ENCODE results near the gene EPHA8.

- TF ChIP-seq, protein P1, sequence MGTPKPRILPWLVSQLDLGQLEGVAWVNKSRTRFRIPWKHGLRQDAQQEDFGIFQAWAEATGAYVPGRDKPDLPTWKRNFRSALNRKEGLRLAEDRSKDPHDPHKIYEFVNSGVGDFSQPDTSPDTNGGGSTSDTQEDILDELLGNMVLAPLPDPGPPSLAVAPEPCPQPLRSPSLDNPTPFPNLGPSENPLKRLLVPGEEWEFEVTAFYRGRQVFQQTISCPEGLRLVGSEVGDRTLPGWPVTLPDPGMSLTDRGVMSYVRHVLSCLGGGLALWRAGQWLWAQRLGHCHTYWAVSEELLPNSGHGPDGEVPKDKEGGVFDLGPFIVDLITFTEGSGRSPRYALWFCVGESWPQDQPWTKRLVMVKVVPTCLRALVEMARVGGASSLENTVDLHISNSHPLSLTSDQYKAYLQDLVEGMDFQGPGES (IDR thresholded peaks at IDR 0.05; ENCODE audit: low read depth, low read length): no peak
- no peak for TF ChIP-seq MXI1 (IDR thresholded peaks at IDR 0.05; ENCODE audit: low read depth, low read length)
- no peak for TF ChIP-seq GABPA (IDR thresholded peaks at IDR 0.05; ENCODE audit: low read depth)
- TF ChIP-seq REST (IDR thresholded peaks at IDR 0.05; ENCODE audit: low read depth, low read length): no peak
- TF ChIP-seq RXRA (IDR thresholded peaks at IDR 0.05; ENCODE audit: borderline replicate concordance, low read depth): no peak
- TF ChIP-seq, protein P2, sequence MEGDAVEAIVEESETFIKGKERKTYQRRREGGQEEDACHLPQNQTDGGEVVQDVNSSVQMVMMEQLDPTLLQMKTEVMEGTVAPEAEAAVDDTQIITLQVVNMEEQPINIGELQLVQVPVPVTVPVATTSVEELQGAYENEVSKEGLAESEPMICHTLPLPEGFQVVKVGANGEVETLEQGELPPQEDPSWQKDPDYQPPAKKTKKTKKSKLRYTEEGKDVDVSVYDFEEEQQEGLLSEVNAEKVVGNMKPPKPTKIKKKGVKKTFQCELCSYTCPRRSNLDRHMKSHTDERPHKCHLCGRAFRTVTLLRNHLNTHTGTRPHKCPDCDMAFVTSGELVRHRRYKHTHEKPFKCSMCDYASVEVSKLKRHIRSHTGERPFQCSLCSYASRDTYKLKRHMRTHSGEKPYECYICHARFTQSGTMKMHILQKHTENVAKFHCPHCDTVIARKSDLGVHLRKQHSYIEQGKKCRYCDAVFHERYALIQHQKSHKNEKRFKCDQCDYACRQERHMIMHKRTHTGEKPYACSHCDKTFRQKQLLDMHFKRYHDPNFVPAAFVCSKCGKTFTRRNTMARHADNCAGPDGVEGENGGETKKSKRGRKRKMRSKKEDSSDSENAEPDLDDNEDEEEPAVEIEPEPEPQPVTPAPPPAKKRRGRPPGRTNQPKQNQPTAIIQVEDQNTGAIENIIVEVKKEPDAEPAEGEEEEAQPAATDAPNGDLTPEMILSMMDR (IDR thresholded peaks at IDR 0.05): no peak
- TF ChIP-seq TAF1 (IDR thresholded peaks at IDR 0.05; ENCODE audit: borderline replicate concordance, low read depth, low read length): no peak
- TF ChIP-seq RFX5 (IDR thresholded peaks at IDR 0.05; ENCODE audit: low read length): no peak
- TF ChIP-seq TEAD4 (IDR thresholded peaks at IDR 0.05; ENCODE audit: borderline replicate concordance, insufficient read depth): no peak
- TF ChIP-seq FOSL2 (IDR thresholded peaks at IDR 0.05; ENCODE audit: borderline replicate concordance, low read depth): no peak
Measured at GRCh38 chr1:22597301-22597965, 34.1 kb downstream of the EPHA8 start.

All from SK-N-SH (cell line).